GM12873 (cell line): ENCODE data around the gene CALHM6.

Source experiments
- CTCF ChIP-seq: IDR thresholded peaks from 2 replicates; pipeline ENCODE4 v1.5.1; 2012; ENCODE audit warnings: low read depth, mild to moderate bottlenecking, moderate library complexity, low read length, control low read depth; ENCODE audit not compliant: insufficient read depth; ENCODE audit errors: missing control alignments

CALHM6 gene

GRCh38 chr6:116436586-116436985, 24.6 kb upstream of the CALHM6 start:
- TF ChIP-seq CTCF: no peak

DNA sequence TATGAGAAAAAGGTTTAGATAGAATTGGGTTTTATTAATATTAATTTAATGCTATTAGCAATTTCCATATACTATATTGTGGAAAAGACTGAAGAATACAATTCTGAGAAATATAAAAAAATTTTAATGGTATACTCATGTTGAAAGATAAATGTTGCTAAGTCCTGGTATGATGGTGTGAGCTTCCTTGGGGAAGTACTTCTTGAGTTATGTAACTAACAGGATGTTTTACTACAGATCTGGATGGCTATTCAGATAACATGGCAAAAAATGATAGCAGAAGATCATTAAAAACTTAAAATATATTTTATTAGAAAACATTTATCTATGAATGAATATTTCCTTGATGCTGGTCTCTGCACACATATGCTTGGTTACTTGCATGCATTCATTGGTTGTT, 23.5 kb upstream of the CALHM6 start:
- TF ChIP-seq CTCF: no peak

DNA sequence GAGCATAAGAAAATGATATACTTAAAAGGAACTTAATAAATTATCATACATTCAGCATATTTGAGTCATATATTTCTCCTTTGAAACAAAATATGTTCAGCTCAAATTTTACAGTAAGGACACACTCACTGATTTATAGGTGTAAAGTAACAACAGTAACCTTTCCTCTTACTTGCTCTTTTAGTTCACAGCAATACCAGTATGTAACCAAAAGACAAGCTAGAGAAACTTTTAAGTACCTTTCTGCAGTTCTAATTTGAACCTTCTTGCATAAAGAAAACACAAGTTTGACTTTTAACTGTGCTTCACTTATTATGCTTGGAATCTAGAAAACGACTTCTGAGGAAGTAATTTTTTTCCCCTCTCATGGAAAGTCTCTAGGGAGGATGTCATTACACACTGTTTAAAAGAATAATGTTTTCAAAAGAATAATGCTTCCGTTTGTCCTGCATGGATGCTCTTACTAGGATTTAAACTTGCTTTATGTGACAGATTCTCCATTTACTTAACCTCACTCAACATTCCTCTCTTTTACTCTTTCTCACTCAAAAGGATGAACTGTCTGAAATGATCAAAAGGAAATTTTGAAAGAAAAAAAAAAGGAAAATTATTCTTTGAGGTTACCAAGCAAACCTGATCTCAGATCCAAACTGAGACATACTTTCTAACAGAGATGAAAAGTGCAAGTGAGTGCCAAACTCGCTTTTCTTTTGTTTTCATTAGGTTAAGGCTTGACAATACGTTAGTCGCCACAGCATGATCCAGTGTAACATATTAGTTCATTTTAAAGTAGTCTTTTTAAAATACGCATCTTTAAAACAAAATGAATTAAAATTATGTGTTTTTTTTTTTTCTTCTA, 22.4 kb upstream of the CALHM6 start:
- no peak for TF ChIP-seq CTCF

DNA sequence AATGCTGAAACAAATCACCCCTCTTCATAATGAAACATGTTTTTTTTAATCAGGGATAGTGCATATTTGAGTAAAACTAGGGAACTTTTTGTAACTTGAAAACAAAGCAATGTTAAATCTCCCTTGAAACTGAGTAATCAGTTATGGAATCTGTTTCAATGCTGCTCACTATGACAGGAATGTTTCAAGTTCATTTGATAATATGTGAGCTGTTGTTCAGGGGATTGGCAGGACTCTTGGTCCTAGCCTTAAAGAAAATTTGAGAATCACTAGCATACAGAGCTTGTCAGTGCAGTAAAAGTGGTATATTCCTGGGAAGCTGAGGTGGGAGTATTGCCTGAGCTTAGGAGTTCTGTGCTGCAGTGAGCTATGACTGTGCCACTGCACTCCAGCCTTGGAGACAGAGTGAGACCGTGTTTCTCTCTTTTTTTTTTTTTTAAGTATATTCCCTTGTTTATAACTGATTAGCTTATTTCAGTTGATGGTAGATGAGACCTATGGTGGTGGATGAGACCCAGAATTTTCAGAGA, 21.6 kb upstream of the CALHM6 start:
- no peak for TF ChIP-seq CTCF

- no peak for TF ChIP-seq CTCF
Observed at GRCh38 chr6:116443105-116443504, 18.1 kb upstream of the CALHM6 start.

- TF ChIP-seq CTCF: peak; percentile 64
Observed at GRCh38 chr6:116444092-116444491, 17.1 kb upstream of the CALHM6 start.

DNA sequence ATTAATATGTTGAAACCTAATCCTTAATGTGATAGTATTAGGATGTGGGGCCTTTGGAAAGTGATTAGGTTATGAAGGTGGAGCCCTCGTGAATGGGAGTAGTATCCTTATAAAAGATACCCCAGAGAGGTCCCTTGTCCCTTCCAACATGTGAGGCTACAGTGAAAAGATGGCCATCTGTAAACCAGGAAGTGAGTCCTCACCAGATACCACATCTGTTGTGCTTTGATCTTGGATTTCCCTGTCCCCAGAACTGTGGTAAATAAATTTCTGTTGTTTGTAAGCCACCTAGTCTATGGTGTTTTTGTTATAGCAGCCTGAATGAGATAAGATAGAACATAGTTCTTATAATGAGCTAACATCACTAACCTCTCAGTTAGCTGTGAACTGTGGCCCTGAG, 16.6 kb upstream of the CALHM6 start:
- no peak for TF ChIP-seq CTCF
